Renal cortical epithelial cell (primary cell): ENCODE data around the gene COLEC12. TPM values are rescaled to one million over a fixed set of nuclear protein-coding genes. Genes with fewer than 3 reads are reported as not detected.
"Not testable (repeated sequence)": the region's sequence is repeated elsewhere in the genome, so short reads cannot be mapped to it uniquely, and the experiment has no call there.

Experiments
- DNase-seq: peaks from one replicate; pipeline ENCODE4 v3.0.0-alpha.2; 2011; ENCODE audit warnings: low read depth
- total RNA-seq: library from RNA; depleted of rRNA; stranded (reverse); fragments of >200 nt; gene quantifications from 2 replicates; pipeline ENCODE4 v1.2.3, GENCODE V29; 2014

The COLEC12 gene
- total RNA-seq, 1 donor from 2014 or later = 34.7 TPM

GRCh38 chr18:326846-327245 is 173.7 kb downstream of the COLEC12 start:
- no peak for DNase-seq

DNA sequence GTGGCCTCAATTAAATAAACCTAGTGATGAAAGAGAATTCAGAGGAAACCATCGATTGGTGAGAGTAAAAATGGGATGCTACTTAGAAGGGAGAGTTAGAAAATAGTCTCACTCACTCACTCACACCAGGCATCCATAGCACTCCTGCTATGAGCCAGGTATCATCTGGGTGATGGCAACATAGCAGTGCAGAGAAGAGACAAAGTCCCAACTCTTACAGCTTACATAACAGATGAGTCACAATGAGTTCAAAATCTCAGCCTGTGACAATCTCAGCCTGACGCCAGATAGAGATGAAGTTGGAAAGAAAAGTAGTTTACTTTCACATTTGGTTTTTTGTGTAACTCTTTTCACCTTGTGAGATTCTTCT is 177.3 kb downstream of the COLEC12 start:
- DNase-seq = peak; percentile 67

- DNase-seq = peak; percentile 4
These were observed 178.5 kb downstream of the COLEC12 start for GRCh38 chr18:321865-322467.

DNA sequence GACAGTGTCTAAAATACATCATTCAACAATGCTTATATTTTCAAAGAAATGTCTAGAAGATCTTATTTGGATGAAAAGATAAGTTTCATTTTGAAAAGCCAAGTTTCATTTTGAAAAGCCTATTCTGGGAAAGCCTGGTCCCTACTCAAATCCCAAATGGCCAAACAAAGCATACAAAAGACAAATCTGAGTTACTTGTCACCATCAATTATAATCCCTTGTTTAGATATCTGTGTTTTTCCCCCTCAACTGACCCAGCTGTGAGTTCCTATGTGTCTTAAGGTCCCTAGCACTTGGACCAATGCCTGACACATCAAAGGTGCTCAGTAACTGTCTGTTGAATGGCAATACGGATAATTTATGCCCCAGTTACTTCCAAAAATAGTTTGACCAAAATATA is 180.3 kb downstream of the COLEC12 start:
- no peak for DNase-seq

GRCh38 chr18:319720-320119 is 180.8 kb downstream of the COLEC12 start:
- DNase-seq = no peak

GRCh38 chr18:318791-319291 is 181.7 kb downstream of the COLEC12 start:
- no peak for DNase-seq

- DNase-seq = no peak
These were observed 182.9 kb downstream of the COLEC12 start for GRCh38 chr18:317618-318017.

- DNase-seq = no peak
These were observed 184.1 kb downstream of the COLEC12 start for GRCh38 chr18:316393-316792.

GRCh38 chr18:313931-314330 is 186.6 kb downstream of the COLEC12 start:
- DNase-seq = no peak

DNA sequence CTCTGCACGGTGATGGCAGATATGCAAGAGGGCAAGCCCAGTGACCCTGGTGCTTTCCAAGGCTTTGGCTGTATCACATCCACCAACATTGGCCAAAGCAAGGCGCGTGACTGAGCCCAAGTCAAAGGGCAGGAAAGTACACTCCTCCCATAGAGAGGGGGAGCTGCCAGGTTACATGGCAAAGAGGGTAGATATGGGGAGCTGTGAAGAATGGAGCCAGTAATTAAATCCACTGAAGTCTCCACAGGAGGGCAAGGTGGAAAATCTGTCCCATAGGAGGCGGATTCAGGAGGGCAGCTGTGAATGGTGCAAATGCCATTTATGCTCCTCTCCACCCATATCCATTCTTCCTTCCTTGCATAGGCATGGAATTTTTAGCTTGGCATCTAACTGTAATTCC is 188.1 kb downstream of the COLEC12 start:
- no peak for DNase-seq

DNA sequence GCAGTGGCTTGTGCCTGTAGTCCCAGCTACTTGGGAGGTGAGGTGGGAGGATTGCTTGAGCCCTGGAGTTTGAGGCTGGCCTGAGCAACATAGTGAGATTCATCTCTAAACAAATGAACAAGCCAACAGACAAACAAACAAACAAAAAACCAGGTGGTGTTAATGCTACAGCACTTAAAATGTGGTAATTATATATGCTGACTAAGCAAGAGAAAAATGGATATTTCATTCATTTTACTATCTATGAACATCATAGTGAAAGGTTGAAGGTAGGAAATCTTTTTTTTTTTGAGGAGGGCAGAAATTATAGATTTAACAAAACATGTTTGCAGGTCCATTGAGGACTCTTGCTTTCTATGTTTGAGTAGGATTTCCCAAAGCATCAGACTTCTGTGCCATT is 190.5 kb downstream of the COLEC12 start:
- no peak for DNase-seq

GRCh38 chr18:308086-308485 is 192.4 kb downstream of the COLEC12 start:
- not testable (repeated sequence) for DNase-seq

DNA sequence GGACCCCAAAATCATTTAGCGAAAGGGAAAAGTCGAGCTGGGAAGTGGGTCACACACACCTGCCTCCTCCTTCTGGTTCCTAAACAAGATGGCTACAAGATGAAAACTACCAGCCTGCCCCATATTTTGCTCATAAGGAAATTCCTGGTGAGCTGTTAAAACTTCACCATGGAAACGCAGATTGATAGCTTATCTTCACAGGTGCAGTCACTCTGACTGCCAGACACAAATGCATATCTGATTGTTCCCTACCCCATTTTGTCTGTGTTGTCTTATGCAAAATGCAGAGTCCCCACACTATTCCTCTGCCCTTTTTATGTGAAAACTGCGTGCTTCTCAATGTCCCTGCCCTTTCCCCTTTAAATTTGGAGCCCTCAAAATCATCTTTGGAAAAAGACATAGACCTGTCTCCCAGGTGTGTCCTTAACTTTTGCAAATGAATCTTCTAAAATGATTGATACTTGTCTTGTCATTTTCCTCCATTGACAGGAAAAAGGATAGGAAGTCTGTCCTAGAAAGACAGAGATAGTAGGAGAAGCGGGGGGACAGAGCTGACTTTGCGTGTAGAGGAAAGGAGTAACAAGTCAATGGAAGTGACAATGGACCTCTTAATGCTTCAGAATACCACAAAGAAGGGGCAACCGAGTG is 193.8 kb downstream of the COLEC12 start:
- no peak for DNase-seq

GRCh38 chr18:305003-305501 is 195.4 kb downstream of the COLEC12 start:
- peak; percentile 15 for DNase-seq

DNA sequence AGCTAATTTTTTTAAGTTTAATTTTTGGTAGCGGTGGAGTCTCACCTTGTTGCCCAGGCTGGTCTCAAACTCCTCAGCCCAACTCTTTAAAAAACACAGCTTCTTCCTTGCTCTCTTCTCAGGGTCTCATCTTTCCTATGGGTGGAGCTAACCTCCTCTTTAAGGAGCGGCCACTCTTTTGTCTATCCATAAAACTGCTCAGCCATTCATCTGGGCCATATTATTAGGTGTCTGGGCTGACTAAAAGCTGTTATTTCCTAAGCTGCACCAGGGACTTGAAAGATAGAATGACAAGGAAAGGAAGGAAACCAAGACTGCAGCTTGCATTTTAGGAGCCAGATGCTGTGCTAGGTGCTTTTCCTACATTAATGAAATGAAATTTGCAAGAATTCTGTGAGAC is 196.9 kb downstream of the COLEC12 start:
- no peak for DNase-seq

DNA sequence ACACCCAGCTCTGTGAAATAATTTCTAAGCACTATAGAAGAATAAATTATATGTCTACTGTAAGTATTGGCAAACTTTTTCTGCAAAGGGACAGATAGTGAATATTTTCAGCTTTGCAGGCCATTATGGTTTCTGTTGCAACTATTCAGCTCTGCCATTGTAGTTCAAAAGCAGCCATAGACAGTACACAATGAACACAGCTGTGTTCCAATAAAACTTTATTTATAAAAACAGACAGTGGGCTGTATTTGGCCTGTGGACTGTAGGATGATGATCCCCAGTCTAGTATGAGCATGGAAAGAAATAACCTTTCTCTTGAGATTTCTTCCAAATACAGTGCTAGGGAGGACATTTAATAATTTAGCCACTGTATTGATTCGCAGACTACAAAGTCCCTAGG is 197.5 kb downstream of the COLEC12 start:
- DNase-seq = no peak

DNA sequence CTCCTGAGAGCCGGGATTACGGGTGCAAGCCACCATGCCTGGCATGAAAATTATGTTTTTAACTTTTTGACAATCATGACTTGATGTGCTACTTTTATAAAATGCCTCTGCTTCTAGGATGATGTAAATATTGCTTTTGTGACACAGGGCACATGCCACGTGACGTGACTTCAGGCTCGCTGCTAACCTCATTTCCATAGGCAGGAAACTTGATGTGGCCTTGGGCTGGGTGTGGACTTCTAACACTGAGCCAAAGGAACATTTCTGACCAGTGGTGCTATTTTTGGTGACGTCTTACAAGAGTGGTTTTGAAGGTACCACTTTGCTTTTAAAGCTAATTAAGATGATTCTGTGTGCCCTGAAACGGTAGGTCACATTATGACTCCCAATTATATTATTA is 198.4 kb downstream of the COLEC12 start:
- DNase-seq = no peak

DNA sequence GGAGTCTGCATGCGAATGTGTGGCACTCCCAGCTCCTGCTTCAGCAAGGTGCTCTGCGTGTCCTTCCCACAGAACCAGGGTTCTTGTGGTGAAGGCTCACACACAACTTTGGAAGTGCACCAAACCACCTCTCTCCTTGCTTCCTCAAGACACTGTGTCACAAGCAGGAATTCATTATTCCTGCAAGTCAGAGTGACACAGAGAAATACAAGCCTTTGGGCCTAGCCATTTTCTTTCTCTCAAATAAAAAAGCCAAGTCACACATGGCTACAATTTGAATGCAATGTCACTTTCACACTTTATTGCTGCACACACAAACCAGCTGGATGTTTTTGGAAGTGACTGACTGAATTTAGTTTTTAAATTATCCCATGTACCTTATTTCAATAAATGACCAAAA is 202.6 kb downstream of the COLEC12 start:
- DNase-seq = no peak

GRCh38 chr18:295756-296490 is 204.6 kb downstream of the COLEC12 start:
- no peak for DNase-seq

- no peak for DNase-seq
These were observed 205.9 kb downstream of the COLEC12 start for GRCh38 chr18:294566-294965.

DNA sequence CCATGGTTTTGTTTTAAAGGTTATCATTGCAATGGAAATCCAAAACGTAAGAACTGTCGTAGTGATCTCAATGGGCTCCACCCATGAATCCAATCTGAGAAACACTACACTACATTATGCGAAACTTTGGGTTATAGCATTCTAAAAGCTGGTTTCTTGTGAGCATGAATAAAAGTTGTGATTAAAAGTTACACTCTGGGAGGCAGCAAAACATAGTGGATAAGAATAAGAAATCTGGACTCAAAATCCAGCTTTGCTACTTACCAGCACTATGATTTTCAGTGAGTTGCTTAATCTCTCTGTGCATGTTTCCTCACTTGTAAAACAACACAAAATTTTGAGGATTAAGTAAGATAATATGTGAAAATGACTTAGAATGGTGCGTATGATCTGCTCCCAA is 207.0 kb downstream of the COLEC12 start:
- DNase-seq = peak; percentile 32

- DNase-seq = no peak
These were observed 208.2 kb downstream of the COLEC12 start for GRCh38 chr18:292271-292670.

DNA sequence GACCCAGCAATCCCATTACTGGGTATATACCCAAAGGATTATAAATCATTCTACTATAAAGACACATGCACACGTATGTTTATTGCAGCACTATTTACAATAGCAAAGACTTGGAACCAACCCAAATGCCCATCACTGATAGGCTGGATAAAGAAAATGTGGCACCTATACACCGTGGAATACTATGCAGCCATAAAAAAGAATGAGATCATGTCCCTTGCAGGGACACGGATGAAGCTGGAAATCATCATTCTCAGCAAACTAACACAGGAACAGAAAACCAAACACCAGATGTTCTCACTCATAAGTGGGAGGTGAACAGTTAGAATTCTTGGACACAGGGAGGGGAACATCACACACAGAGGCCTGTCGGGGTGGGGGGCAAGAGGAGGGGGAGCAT is 210.5 kb downstream of the COLEC12 start:
- DNase-seq = not testable (repeated sequence)
